Tibial nerve (tissue), 4 donors: ENCODE measurements around the gene DHRS7C.

Source experiments
- EP300 ChIP-seq, 2 donors: sonication (generic); formaldehyde crosslinking; IDR thresholded peaks; one replicate each; pipeline ENCODE4 v1.6.1; 2017; ENCODE audit warnings: antibody characterized with exemption in 2 of 2, mild to moderate bottlenecking in 1 of 2
- TF ChIP-seq, protein P1 (sequence below), 5 experiments: fragments of 200-600 bp in 3 of 5; fragments of 450-650 bp in 2 of 5; sonication (generic) in 3 of 5; IDR thresholded peaks; one replicate each; pipeline ENCODE4 v1.5.1; 2016 to 2019; ENCODE audit warnings: antibody characterized with exemption in 5 of 5, mild to moderate bottlenecking in 3 of 5, moderate library complexity in 2 of 5

DNA sequence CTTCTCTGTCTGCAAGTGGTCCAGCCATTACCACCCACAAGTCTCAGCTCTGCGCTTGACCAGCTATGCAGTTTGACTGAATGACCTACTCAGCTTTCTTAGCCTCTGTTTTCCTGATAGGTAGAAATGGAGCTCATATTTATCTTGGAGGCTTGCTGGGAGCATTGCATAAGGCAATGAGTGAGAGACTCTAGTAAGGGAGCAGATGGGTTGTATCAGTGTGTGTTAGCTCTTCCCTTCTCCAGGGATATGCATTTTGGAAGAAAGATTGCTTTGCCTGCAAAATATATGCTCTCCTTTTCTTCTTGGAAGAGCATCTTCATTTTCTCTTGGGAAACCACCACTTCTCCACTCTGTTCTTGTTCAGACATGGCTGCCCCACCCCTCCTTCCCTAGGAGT lies 26.1 kb downstream of the DHRS7C start:
- TF ChIP-seq, protein P1, sequence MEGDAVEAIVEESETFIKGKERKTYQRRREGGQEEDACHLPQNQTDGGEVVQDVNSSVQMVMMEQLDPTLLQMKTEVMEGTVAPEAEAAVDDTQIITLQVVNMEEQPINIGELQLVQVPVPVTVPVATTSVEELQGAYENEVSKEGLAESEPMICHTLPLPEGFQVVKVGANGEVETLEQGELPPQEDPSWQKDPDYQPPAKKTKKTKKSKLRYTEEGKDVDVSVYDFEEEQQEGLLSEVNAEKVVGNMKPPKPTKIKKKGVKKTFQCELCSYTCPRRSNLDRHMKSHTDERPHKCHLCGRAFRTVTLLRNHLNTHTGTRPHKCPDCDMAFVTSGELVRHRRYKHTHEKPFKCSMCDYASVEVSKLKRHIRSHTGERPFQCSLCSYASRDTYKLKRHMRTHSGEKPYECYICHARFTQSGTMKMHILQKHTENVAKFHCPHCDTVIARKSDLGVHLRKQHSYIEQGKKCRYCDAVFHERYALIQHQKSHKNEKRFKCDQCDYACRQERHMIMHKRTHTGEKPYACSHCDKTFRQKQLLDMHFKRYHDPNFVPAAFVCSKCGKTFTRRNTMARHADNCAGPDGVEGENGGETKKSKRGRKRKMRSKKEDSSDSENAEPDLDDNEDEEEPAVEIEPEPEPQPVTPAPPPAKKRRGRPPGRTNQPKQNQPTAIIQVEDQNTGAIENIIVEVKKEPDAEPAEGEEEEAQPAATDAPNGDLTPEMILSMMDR (IDR thresholded peaks at IDR 0.05): no peak
- no peak for TF ChIP-seq EP300 (IDR thresholded peaks at IDR 0.05)
